H1 (cell line): ENCODE results near the gene NPBWR2. TPM values are rescaled to one million over a fixed set of nuclear protein-coding genes. Genes with fewer than 3 reads are reported as not detected.

Source experiments
- HDAC6 ChIP-seq: IDR thresholded peaks from one replicate; pipeline ENCODE4 v1.7.1; 2012; ENCODE audit warnings: low read depth, mild to moderate bottlenecking, inconsistent platforms, low read length, moderate library complexity
- polyA plus RNA-seq, 7 experiments: library from polyadenylated mRNA; depleted of rRNA in 3 of 7; stranded (reverse) in 5 of 7; unstranded in 2 of 7; fragments of >200 nt in 5 of 7; fragments of 200-250 nt in 2 of 7; gene quantifications; 1 replicate in 5 of 7; 2 replicates in 1 of 7; 4 replicates in 1 of 7; pipeline versions ENCODE4 v1.2.1 to v1.2.3, GENCODE V29; 2011 to 2013; ENCODE audit warnings: missing spikeins in 2 of 7, mixed read lengths in 2 of 7
- total RNA-seq: library from RNA; stranded (reverse); fragmentation: NEBNext Ultra II Directional; extraction: Animal tissue kit (Norgen Biotek cat#: 25700); gene quantifications from 2 replicates; pipeline ENCODE4 v1.2.1, GENCODE V29; 2021

NPBWR2 gene
- total and polyA plus RNA-seq, 2 of the 8 experiments (the other 6 are each of a cell fraction or from before 2014, with no cell fraction given): not detected

GRCh38 chr20:64064145-64064698 is 43.1 kb downstream of the NPBWR2 start (continued):
- no peak for TF ChIP-seq HDAC6
